ACC112 (cell line): ENCODE results near the gene AKAP6.

ENCODE experiments used
- H2AFZ ChIP-seq: fragments of 200-600 bp; sonication (generic); one replicate; pipeline ENCODE4 v1.6.0; 2017; ENCODE audit warnings: antibody characterized with exemption, low read length; ENCODE audit not compliant: unreplicated experiment
- H3K27ac ChIP-seq: fragments of 200-600 bp; sonication (generic); 2 replicates; pipeline ENCODE4 v1.5.1; 2014; ENCODE audit warnings: low read depth, mild to moderate bottlenecking, antibody characterized with exemption, low read length, moderate library complexity
- H3K27me3 ChIP-seq: fragments of 200-600 bp; sonication (generic); 2 replicates; pipeline ENCODE4 v1.6.1; 2014; ENCODE audit warnings: mild to moderate bottlenecking, antibody characterized with exemption, low read length, moderate library complexity, mixed read lengths; ENCODE audit not compliant: insufficient read depth
- H3K36me3 ChIP-seq: fragments of 200-600 bp; sonication (generic); 2 replicates; pipeline ENCODE4 v1.6.1; 2016; ENCODE audit warnings: mild to moderate bottlenecking, antibody characterized with exemption, low read length, moderate library complexity, mixed read lengths; ENCODE audit not compliant: insufficient read depth
- H3K4me1 ChIP-seq: fragments of 200-600 bp; sonication (generic); one replicate; pipeline ENCODE4 v1.6.1; 2016; ENCODE audit warnings: low read length, mixed read lengths; ENCODE audit not compliant: insufficient read depth, unreplicated experiment, control insufficient read depth
- H3K4me3 ChIP-seq: fragments of 200-600 bp; sonication (generic); 2 replicates; pipeline ENCODE4 v1.5.1; 2014; ENCODE audit warnings: mild to moderate bottlenecking, low read depth, low read length
- H3K79me2 ChIP-seq: fragments of 200-600 bp; sonication (generic); one replicate; pipeline ENCODE4 v1.6.0; 2016; ENCODE audit warnings: low read length; ENCODE audit not compliant: control insufficient read depth, unreplicated experiment, insufficient read depth

AKAP6 gene

GRCh38 chr14:32350020-32350419 lies 20.9 kb downstream of the AKAP6 start:
- no peaks in the 10 kb centered on the region for H3K4me1 ChIP-seq
- H3K27ac ChIP-seq, result no peak overlapping the region
- no peaks in the 10 kb centered on the region for H3K79me2 ChIP-seq
- H2AFZ ChIP-seq, result no peak overlapping the region
- no peaks in the 10 kb centered on the region for H3K36me3 ChIP-seq
- no peaks in the 10 kb centered on the region for H3K27me3 ChIP-seq
- H3K4me3 ChIP-seq, result no peak overlapping the region

- Histone ChIP-seq H2AFZ (no peak overlapping the region), H3K4me3 (no peak overlapping the region), H3K4me1 (no peaks in the 10 kb centered on the region)
Measured at GRCh38 chr14:32352631-32353030, 23.5 kb downstream of the AKAP6 start.

GRCh38 chr14:32354716-32355115 lies 25.6 kb downstream of the AKAP6 start:
- Histone ChIP-seq H2AFZ (no peak overlapping the region), H3K27me3 (no peaks in the 10 kb centered on the region)

More at GRCh38 chr14:32352631-32353030, 23.5 kb downstream of the AKAP6 start:
- Histone ChIP-seq H3K79me2 (no peaks in the 10 kb centered on the region), H3K27ac (no peak overlapping the region), H3K36me3 (no peaks in the 10 kb centered on the region), H3K27me3 (no peaks in the 10 kb centered on the region)

GRCh38 chr14:32358781-32359180 lies 29.7 kb downstream of the AKAP6 start:
- Histone ChIP-seq H3K36me3 (no peaks in the 10 kb centered on the region), H3K4me3 (no peak overlapping the region), H3K4me1 (no peaks in the 10 kb centered on the region)

More at GRCh38 chr14:32354716-32355115, 25.6 kb downstream of the AKAP6 start:
- Histone ChIP-seq H3K79me2 (no peaks in the 10 kb centered on the region), H3K4me3 (no peak overlapping the region), H3K4me1 (no peaks in the 10 kb centered on the region), H3K27ac (no peak overlapping the region), H3K36me3 (no peaks in the 10 kb centered on the region)

GRCh38 chr14:32361674-32362073 lies 32.6 kb downstream of the AKAP6 start:
- H3K4me1 ChIP-seq, result peaks cover 9% of the 10 kb centered on the region
- H3K79me2 ChIP-seq, result no peaks in the 10 kb centered on the region
- H3K27me3 ChIP-seq, result no peaks in the 10 kb centered on the region
- no peak overlapping the region for H3K4me3 ChIP-seq
- no peaks in the 10 kb centered on the region for H3K36me3 ChIP-seq
- H3K27ac ChIP-seq, result no peak overlapping the region
- no peak overlapping the region for H2AFZ ChIP-seq

More at GRCh38 chr14:32358781-32359180, 29.7 kb downstream of the AKAP6 start:
- Histone ChIP-seq H3K79me2 (no peaks in the 10 kb centered on the region), H3K27ac (no peak overlapping the region), H2AFZ (no peak overlapping the region), H3K27me3 (no peaks in the 10 kb centered on the region)

GRCh38 chr14:32363761-32364160 lies 34.7 kb downstream of the AKAP6 start:
- Histone ChIP-seq H3K36me3 (no peaks in the 10 kb centered on the region), H3K27me3 (no peaks in the 10 kb centered on the region), H2AFZ (no peak overlapping the region), H3K4me1 (peaks cover 25% of the 10 kb centered on the region), H3K79me2 (no peaks in the 10 kb centered on the region), H3K27ac (no peak overlapping the region), H3K4me3 (no peak overlapping the region)

- H3K4me3 ChIP-seq, result no peak overlapping the region
- no peak overlapping the region for H2AFZ ChIP-seq
- H3K27me3 ChIP-seq, result no peaks in the 10 kb centered on the region
- no peak overlapping the region for H3K27ac ChIP-seq
- H3K79me2 ChIP-seq, result no peaks in the 10 kb centered on the region
- H3K4me1 ChIP-seq, result peaks cover 26% of the 10 kb centered on the region
- no peaks in the 10 kb centered on the region for H3K36me3 ChIP-seq
Measured at GRCh38 chr14:32364941-32365340, 35.8 kb downstream of the AKAP6 start.

- peak overlapping the region; percentile 81 for H3K27ac ChIP-seq
- H3K4me1 ChIP-seq, result peaks cover 37% of the 10 kb centered on the region
- H3K4me3 ChIP-seq, result peak overlapping the region; percentile 23; the same call in 1 of the 2 replicates
- H3K27me3 ChIP-seq, result no peaks in the 10 kb centered on the region
- no peaks in the 10 kb centered on the region for H3K79me2 ChIP-seq
- H3K36me3 ChIP-seq, result no peaks in the 10 kb centered on the region
- H2AFZ ChIP-seq, result peak overlapping the region; percentile 74
Measured at GRCh38 chr14:32366256-32366879, 37.3 kb downstream of the AKAP6 start.

- Histone ChIP-seq H3K36me3 (no peaks in the 10 kb centered on the region), H3K27me3 (no peaks in the 10 kb centered on the region), H3K79me2 (no peaks in the 10 kb centered on the region), H3K4me1 (peaks cover 42% of the 10 kb centered on the region), H3K27ac (peak overlapping the region; percentile 81), H2AFZ (peak overlapping the region; percentile 74), H3K4me3 (peak overlapping the region; percentile 23; the same call in 1 of the 2 replicates)
Measured at GRCh38 chr14:32366986-32367385, 37.9 kb downstream of the AKAP6 start.

- H3K4me1 ChIP-seq, result peaks cover 44% of the 10 kb centered on the region
- no peaks in the 10 kb centered on the region for H3K36me3 ChIP-seq
- no peak overlapping the region for H2AFZ ChIP-seq
- peak overlapping the region; percentile 81 for H3K27ac ChIP-seq
- no peaks in the 10 kb centered on the region for H3K27me3 ChIP-seq
- H3K4me3 ChIP-seq, result peak overlapping the region; percentile 23; the same call in 1 of the 2 replicates
- no peaks in the 10 kb centered on the region for H3K79me2 ChIP-seq
Measured at GRCh38 chr14:32367516-32367915, 38.4 kb downstream of the AKAP6 start.

GRCh38 chr14:32368107-32368506 lies 39.0 kb downstream of the AKAP6 start:
- Histone ChIP-seq H3K4me3 (no peak overlapping the region), H2AFZ (no peak overlapping the region), H3K4me1 (peaks cover 50% of the 10 kb centered on the region), H3K27ac (peak overlapping the region; percentile 81), H3K36me3 (no peaks in the 10 kb centered on the region), H3K79me2 (no peaks in the 10 kb centered on the region), H3K27me3 (no peaks in the 10 kb centered on the region)
